ENCODE data around the gene MPHOSPH9.
"Not testable (repeated sequence)": the region's sequence is repeated elsewhere in the genome, so short reads cannot be mapped to it uniquely, and the experiment has no call there.

Gene MPHOSPH9

GRCh38 chr12:123225443-123225842 is 7.5 kb downstream of the MPHOSPH9 start:
- DNase-seq = no peak

- DNase-seq = peak; percentile 71
Observed at GRCh38 chr12:123223241-123223668, 9.7 kb downstream of the MPHOSPH9 start.

GRCh38 chr12:123207815-123208214 is 25.1 kb downstream of the MPHOSPH9 start:
- not testable (repeated sequence) for DNase-seq

GRCh38 chr12:123206794-123207193 is 26.1 kb downstream of the MPHOSPH9 start:
- DNase-seq = not testable (repeated sequence)

- peak; percentile 18 for DNase-seq
Observed at GRCh38 chr12:123200414-123200813, 32.5 kb downstream of the MPHOSPH9 start.

- no peak for DNase-seq
Observed at GRCh38 chr12:123199936-123200335, 33.0 kb downstream of the MPHOSPH9 start.

GRCh38 chr12:123187637-123188036 is 45.3 kb downstream of the MPHOSPH9 start:
- no peak for DNase-seq

GRCh38 chr12:123180171-123180570 is 52.8 kb downstream of the MPHOSPH9 start:
- DNase-seq = no peak

GRCh38 chr12:123171967-123172366 is 61.0 kb downstream of the MPHOSPH9 start:
- DNase-seq = no peak

GRCh38 chr12:123167329-123167728 is 65.6 kb downstream of the MPHOSPH9 start:
- no peak for DNase-seq

- DNase-seq = no peak
Observed at GRCh38 chr12:123165537-123165936, 67.4 kb downstream of the MPHOSPH9 start.

GRCh38 chr12:123164710-123165261 is 68.2 kb downstream of the MPHOSPH9 start:
- DNase-seq = no peak

GRCh38 chr12:123164222-123164621 is 68.7 kb downstream of the MPHOSPH9 start:
- DNase-seq = no peak

GRCh38 chr12:123163227-123163626 is 69.7 kb downstream of the MPHOSPH9 start:
- no peak for DNase-seq

GRCh38 chr12:123160801-123161487 is 72.0 kb downstream of the MPHOSPH9 start:
- DNase-seq = no peak

- no peak for DNase-seq
Observed at GRCh38 chr12:123153906-123154305, 79.0 kb downstream of the MPHOSPH9 start.

GRCh38 chr12:123152833-123153232 is 80.1 kb downstream of the MPHOSPH9 start:
- no peak for DNase-seq

- DNase-seq = peak; percentile 15
Observed at GRCh38 chr12:123151457-123152454, 81.2 kb downstream of the MPHOSPH9 start.

GRCh38 chr12:123150744-123151456 is 82.0 kb downstream of the MPHOSPH9 start, which contains the start of gene PITPNM2:
PITPNM2 (minus strand) TSS chr12:123151090; CDS start chr12:123034590, 116,500 bp downstream.
- peak; percentile 62 for DNase-seq

GRCh38 chr12:123150275-123150743 is 82.6 kb downstream of the MPHOSPH9 start:
- DNase-seq = peak; percentile 44

GRCh38 chr12:123149501-123150274 is 83.3 kb downstream of the MPHOSPH9 start:
- no peak for DNase-seq

- no peak for DNase-seq
Observed at GRCh38 chr12:123149088-123149487, 83.9 kb downstream of the MPHOSPH9 start.

All from activated CD4-positive, alpha-beta T cell treated with anti-CD3 and anti-CD28 coated beads for 48 hours (primary cell).